ENCODE results near the gene STK33.

The STK33 gene

DNA sequence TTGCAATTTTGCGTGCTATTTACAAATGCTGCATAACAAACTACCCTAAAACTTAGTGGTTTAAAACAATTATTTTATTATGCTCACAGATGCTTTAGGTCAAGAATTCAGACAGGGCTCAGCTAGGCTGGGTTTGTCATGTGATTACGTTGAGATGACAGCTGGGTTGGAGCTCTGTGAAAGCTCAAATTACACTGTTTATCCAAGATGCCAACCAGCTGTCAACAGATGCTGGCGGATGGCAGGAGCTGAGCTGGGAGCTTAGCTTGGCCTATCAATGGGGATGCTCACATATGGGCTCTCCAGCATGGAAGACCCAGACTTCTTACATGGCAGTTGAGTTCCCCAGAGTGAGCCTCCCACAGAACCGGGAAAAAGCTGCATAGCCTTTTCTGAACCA lies 62.7 kb downstream of the STK33 start:
- Histone ChIP-seq H3K27me3 (peaks cover 0 to 2% of the 10 kb centered on the region in 2 donors), H3K4me3 (no peak overlapping the region), H3K36me3 (no peaks in the 10 kb centered on the region), H3K9me3 (no peaks in the 10 kb centered on the region), H3K27ac (no peak overlapping the region), H3K4me1 (no peaks in the 10 kb centered on the region)
- DNase-seq = no peak
- intact Hi-C loops (cut with DNase I; ENCODE audit: low total_unique reads) = no loop called here
- no peak for TF ChIP-seq CTCF (IDR thresholded peaks at IDR 0.05)

DNA sequence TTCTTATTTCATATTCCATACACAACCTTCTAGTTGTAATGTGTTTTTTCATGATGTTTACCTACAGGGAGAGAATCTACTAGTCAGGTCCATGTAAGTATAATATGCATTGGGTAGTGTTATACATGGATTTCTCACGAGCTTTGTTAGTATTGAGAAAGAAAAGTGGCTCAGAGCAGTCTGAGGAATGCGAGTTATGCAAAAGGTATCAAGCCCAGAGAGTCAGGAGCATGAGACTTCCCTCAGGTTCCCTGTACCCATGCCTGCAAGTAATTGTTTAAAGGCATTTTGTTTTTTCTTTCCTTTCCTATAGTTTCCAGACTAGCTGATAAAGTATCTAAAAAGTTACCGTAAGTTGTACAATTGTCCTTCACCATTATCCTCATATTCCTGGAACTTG lies 66.1 kb downstream of the STK33 start:
- no peak overlapping the region for H3K4me3 ChIP-seq
- H3K36me3 ChIP-seq = no peaks in the 10 kb centered on the region
- DNase-seq = no peak
- no peaks in the 10 kb centered on the region for H3K27me3 ChIP-seq
- intact Hi-C loops (cut with DNase I; ENCODE audit: low total_unique reads) = no loop called here
- H3K4me1 ChIP-seq = no peaks in the 10 kb centered on the region
- H3K9me3 ChIP-seq = no peaks in the 10 kb centered on the region
- TF ChIP-seq CTCF (IDR thresholded peaks at IDR 0.05) = no peak
- H3K27ac ChIP-seq = no peak overlapping the region

- Histone ChIP-seq H3K9me3 (no peaks in the 10 kb centered on the region), H3K4me1 (no peaks in the 10 kb centered on the region), H3K27me3 (no peaks in the 10 kb centered on the region), H3K36me3 (no peaks in the 10 kb centered on the region), H3K4me3 (no peak overlapping the region), H3K27ac (no peak overlapping the region)
- intact Hi-C loops (cut with DNase I; ENCODE audit: low total_unique reads) = no loop called here
- no peak for DNase-seq
- TF ChIP-seq CTCF (IDR thresholded peaks at IDR 0.05) = no peak
Observed at GRCh38 chr11:8523396-8523795, 70.6 kb downstream of the STK33 start.

GRCh38 chr11:8512547-8512946 lies 81.5 kb downstream of the STK33 start:
- no peaks in the 10 kb centered on the region for H3K4me1 ChIP-seq
- H3K9me3 ChIP-seq = peaks cover 0 to 9% (median 5%) of the 10 kb centered on the region in 3 donors
- H3K27me3 ChIP-seq = no peaks in the 10 kb centered on the region
- no peak for TF ChIP-seq CTCF (IDR thresholded peaks at IDR 0.05)
- intact Hi-C loops (cut with DNase I; ENCODE audit: low total_unique reads) = no loop called here
- no peak overlapping the region for H3K4me3 ChIP-seq
- no peaks in the 10 kb centered on the region for H3K36me3 ChIP-seq
- DNase-seq = no peak
- no peak overlapping the region for H3K27ac ChIP-seq

DNA sequence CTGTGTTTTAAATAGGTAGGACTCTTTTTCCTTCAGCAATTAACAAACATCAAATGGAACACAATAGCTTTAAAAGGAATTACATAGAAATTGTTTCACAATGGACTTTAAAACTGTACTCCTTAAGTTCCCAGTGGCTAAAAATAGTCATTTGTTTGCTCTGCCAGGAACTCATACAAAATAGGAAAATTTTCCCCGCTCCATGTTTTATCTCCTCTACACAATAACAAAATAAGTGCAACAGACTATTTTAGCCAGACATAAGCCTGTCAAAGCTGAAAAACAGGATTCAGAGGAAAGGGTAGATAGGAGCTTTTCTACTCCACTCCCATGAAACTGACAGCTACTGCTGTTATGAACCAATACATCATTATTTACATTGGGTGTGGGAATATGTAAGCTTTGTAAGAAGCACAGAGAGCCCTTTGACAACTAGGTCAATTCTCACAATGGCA lies 90.1 kb downstream of the STK33 start:
- Histone ChIP-seq H3K4me3 (no peak overlapping the region), H3K4me1 (no peaks in the 10 kb centered on the region), H3K27me3 (no peaks in the 10 kb centered on the region), H3K36me3 (no peaks in the 10 kb centered on the region), H3K9me3 (no peaks in the 10 kb centered on the region), H3K27ac (no peak overlapping the region)
- intact Hi-C loops (cut with DNase I; ENCODE audit: low total_unique reads) = no loop called here
- no peak for DNase-seq
- TF ChIP-seq CTCF (IDR thresholded peaks at IDR 0.05) = no peak

DNA sequence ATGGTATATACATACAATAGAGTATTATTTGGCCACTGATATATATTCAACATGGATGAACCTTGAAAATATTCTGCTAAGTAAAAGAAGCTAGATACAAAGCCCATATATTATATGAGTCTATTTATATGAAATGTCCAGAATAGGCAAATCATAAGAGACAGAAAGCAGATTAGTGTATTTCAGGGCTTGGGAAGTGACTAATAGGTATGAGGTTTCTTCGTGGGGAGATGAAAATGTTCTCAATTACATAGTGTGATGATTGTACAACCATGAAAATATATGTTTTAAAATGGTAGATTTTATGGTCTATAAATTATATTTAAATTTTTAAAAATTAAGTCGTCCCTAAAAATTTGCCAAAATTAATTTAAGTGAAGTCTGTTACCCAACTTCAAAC lies 92.2 kb downstream of the STK33 start:
- no peaks in the 10 kb centered on the region for H3K36me3 ChIP-seq
- H3K27me3 ChIP-seq = no peaks in the 10 kb centered on the region
- no peak for DNase-seq
- H3K9me3 ChIP-seq = peaks cover 0 to 8% (median 0%) of the 10 kb centered on the region in 3 donors
- H3K27ac ChIP-seq = no peak overlapping the region
- no peak for TF ChIP-seq CTCF (IDR thresholded peaks at IDR 0.05)
- no peaks in the 10 kb centered on the region for H3K4me1 ChIP-seq
- intact Hi-C loops (cut with DNase I; ENCODE audit: low total_unique reads) = no loop called here
- H3K4me3 ChIP-seq = no peak overlapping the region

All from tibial artery (tissue), 4 donors.